Fibroblast of skin of abdomen (primary cell): Measurements from ENCODE around the gene HOXA4.
A peak's percentile ranks its signal among the peaks of the same experiment; 100 is the strongest.

ENCODE experiments used
- DNase-seq: peaks from one replicate; pipeline ENCODE4 v3.0.0-alpha.2; 2013

The HOXA4 gene

GRCh38 chr7:27169658-27170425, 39.3 kb upstream of the HOXA4 start:
- peak; percentile 58 for DNase-seq

- DNase-seq = peak; percentile 75
Measured at GRCh38 chr7:27168265-27168947, 37.8 kb upstream of the HOXA4 start.

- peak; percentile 69 for DNase-seq
Measured at GRCh38 chr7:27167916-27168264, 37.3 kb upstream of the HOXA4 start.

- DNase-seq = peak; percentile 77
Measured at GRCh38 chr7:27166531-27167505, 36.3 kb upstream of the HOXA4 start.

- peak; percentile 51 for DNase-seq
Measured at GRCh38 chr7:27165996-27166530, 35.5 kb upstream of the HOXA4 start.

GRCh38 chr7:27165089-27165995, 34.8 kb upstream of the HOXA4 start, which contains the start of gene HOXA9:
TSS of gene HOXA9 (minus strand) at chr7:27165537. CDS start at chr7:27165457, 80 bp downstream.
- peak; percentile 95 for DNase-seq

- DNase-seq = no peak
Measured at GRCh38 chr7:27164367-27165088, 34.0 kb upstream of the HOXA4 start.

GRCh38 chr7:27164045-27164366, 33.4 kb upstream of the HOXA4 start:
- no peak for DNase-seq

GRCh38 chr7:27163288-27164044, 32.9 kb upstream of the HOXA4 start:
- DNase-seq = no peak

- no peak for DNase-seq
Measured at GRCh38 chr7:27162561-27163287, 32.2 kb upstream of the HOXA4 start.

- no peak for DNase-seq
Measured at GRCh38 chr7:27161721-27162560, 31.4 kb upstream of the HOXA4 start.

- DNase-seq = no peak
Measured at GRCh38 chr7:27161214-27161720, 30.7 kb upstream of the HOXA4 start.

GRCh38 chr7:27160546-27161213, 30.1 kb upstream of the HOXA4 start:
- peak; percentile 81 for DNase-seq

GRCh38 chr7:27160145-27160545, 29.6 kb upstream of the HOXA4 start:
- DNase-seq = no peak

- no peak for DNase-seq
Measured at GRCh38 chr7:27159266-27160144, 28.9 kb upstream of the HOXA4 start.

- DNase-seq = no peak
Measured at GRCh38 chr7:27158436-27159265, 28.1 kb upstream of the HOXA4 start.
